Activated naive CD4-positive, alpha-beta T cell treated with anti-CD3 and anti-CD28 coated beads, Interleukin-2, amount 10 ng/mL, durations not matched to agents 7 days and 5 days (primary cell): ENCODE data around the gene ZNF148.

Experiments
- CTCF ChIA-PET: fragments of 350-600 bp; sonication (Branson Sonifier 250); formaldehyde crosslinking; loops from one replicate; lab custom pipeline; 2021; ENCODE audit warnings: antibody characterized with exemption; lab: Charles Lee
- DNase-seq: peaks from one replicate; pipeline ENCODE4 v3.0.0-alpha.2; 2020
- H3K27ac Mint-ChIP-seq: one replicate; pipeline ENCODE4 v1.8.0; 2021; ENCODE audit warnings: mild to moderate bottlenecking, moderate library complexity, mixed read lengths
- H3K27me3 Mint-ChIP-seq: one replicate; pipeline ENCODE4 v1.8.0; 2021; ENCODE audit warnings: mild to moderate bottlenecking, mixed read lengths
- H3K36me3 Mint-ChIP-seq: one replicate; pipeline ENCODE4 v1.8.0; 2021; ENCODE audit warnings: mixed read lengths
- H3K4me1 Mint-ChIP-seq: one replicate; pipeline ENCODE4 v1.8.0; 2021; ENCODE audit warnings: mixed read lengths
- H3K4me3 Mint-ChIP-seq: one replicate; pipeline ENCODE4 v1.8.0; 2021; ENCODE audit warnings: mild to moderate bottlenecking, moderate library complexity, mixed read lengths
- H3K9me3 Mint-ChIP-seq: one replicate; pipeline ENCODE4 v1.8.0; 2021; ENCODE audit warnings: mixed read lengths

Gene ZNF148

GRCh38 chr3:125261031-125261430 lies 114.1 kb downstream of the ZNF148 start:
- H3K27me3 Mint-ChIP-seq = no peaks in the 10 kb centered on the region
- no peak overlapping the region for H3K4me3 Mint-ChIP-seq
- CTCF ChIA-PET = no interaction called here
- no peak overlapping the region for H3K27ac Mint-ChIP-seq
- peaks cover 39% of the 10 kb centered on the region for H3K36me3 Mint-ChIP-seq
- peaks cover 3% of the 10 kb centered on the region for H3K4me1 Mint-ChIP-seq
- DNase-seq = no peak
- peaks cover 9% of the 10 kb centered on the region for H3K9me3 Mint-ChIP-seq

GRCh38 chr3:125260158-125260557 lies 115.0 kb downstream of the ZNF148 start:
- peaks cover 9% of the 10 kb centered on the region for H3K9me3 Mint-ChIP-seq
- H3K36me3 Mint-ChIP-seq = peaks cover 36% of the 10 kb centered on the region
- no peaks in the 10 kb centered on the region for H3K4me1 Mint-ChIP-seq
- H3K4me3 Mint-ChIP-seq = no peak overlapping the region
- H3K27me3 Mint-ChIP-seq = no peaks in the 10 kb centered on the region
- CTCF ChIA-PET = no interaction called here
- no peak for DNase-seq
- H3K27ac Mint-ChIP-seq = no peak overlapping the region

- CTCF ChIA-PET = no interaction called here
- no peak overlapping the region for H3K4me3 Mint-ChIP-seq
- H3K27ac Mint-ChIP-seq = no peak overlapping the region
- H3K9me3 Mint-ChIP-seq = peaks cover 9% of the 10 kb centered on the region
- no peaks in the 10 kb centered on the region for H3K4me1 Mint-ChIP-seq
- peaks cover 26% of the 10 kb centered on the region for H3K36me3 Mint-ChIP-seq
- no peak for DNase-seq
- no peaks in the 10 kb centered on the region for H3K27me3 Mint-ChIP-seq
Measured at GRCh38 chr3:125257536-125257935, 117.6 kb downstream of the ZNF148 start.

- CTCF ChIA-PET = no interaction called here
- no peaks in the 10 kb centered on the region for H3K4me1 Mint-ChIP-seq
- peaks cover 30% of the 10 kb centered on the region for H3K36me3 Mint-ChIP-seq
- peaks cover 9% of the 10 kb centered on the region for H3K9me3 Mint-ChIP-seq
- no peak overlapping the region for H3K4me3 Mint-ChIP-seq
- H3K27ac Mint-ChIP-seq = no peak overlapping the region
- H3K27me3 Mint-ChIP-seq = no peaks in the 10 kb centered on the region
- DNase-seq = no peak
Measured at GRCh38 chr3:125256675-125257074, 118.5 kb downstream of the ZNF148 start.

GRCh38 chr3:125250973-125251372 lies 124.2 kb downstream of the ZNF148 start:
- H3K36me3 Mint-ChIP-seq = peaks cover 15% of the 10 kb centered on the region
- no peaks in the 10 kb centered on the region for H3K9me3 Mint-ChIP-seq
- CTCF ChIA-PET = no interaction called here
- no peak overlapping the region for H3K4me3 Mint-ChIP-seq
- no peak overlapping the region for H3K27ac Mint-ChIP-seq
- DNase-seq = no peak
- no peaks in the 10 kb centered on the region for H3K27me3 Mint-ChIP-seq
- H3K4me1 Mint-ChIP-seq = no peaks in the 10 kb centered on the region

GRCh38 chr3:125246237-125246636 lies 128.9 kb downstream of the ZNF148 start:
- CTCF ChIA-PET = no interaction called here

GRCh38 chr3:125245521-125245920 lies 129.6 kb downstream of the ZNF148 start:
- H3K4me3 Mint-ChIP-seq = no peak overlapping the region
- H3K36me3 Mint-ChIP-seq = peaks cover 27% of the 10 kb centered on the region
- no peaks in the 10 kb centered on the region for H3K9me3 Mint-ChIP-seq
- H3K27me3 Mint-ChIP-seq = no peaks in the 10 kb centered on the region
- no peak for DNase-seq
- no peak overlapping the region for H3K27ac Mint-ChIP-seq
- CTCF ChIA-PET = no interaction called here
- H3K4me1 Mint-ChIP-seq = no peaks in the 10 kb centered on the region

More at GRCh38 chr3:125246237-125246636, 128.9 kb downstream of the ZNF148 start:
- Mint-ChIP-seq H3K9me3 (no peaks in the 10 kb centered on the region), H3K4me3 (no peak overlapping the region), H3K4me1 (no peaks in the 10 kb centered on the region), H3K36me3 (peaks cover 25% of the 10 kb centered on the region), H3K27ac (no peak overlapping the region), H3K27me3 (no peaks in the 10 kb centered on the region)
- no peak for DNase-seq

- peaks cover 34% of the 10 kb centered on the region for H3K36me3 Mint-ChIP-seq
- H3K4me3 Mint-ChIP-seq = no peak overlapping the region
- H3K4me1 Mint-ChIP-seq = no peaks in the 10 kb centered on the region
- no peak for DNase-seq
- H3K27ac Mint-ChIP-seq = no peak overlapping the region
- H3K27me3 Mint-ChIP-seq = no peaks in the 10 kb centered on the region
- CTCF ChIA-PET = no interaction called here
- peaks cover 3% of the 10 kb centered on the region for H3K9me3 Mint-ChIP-seq
Measured at GRCh38 chr3:125240496-125240895, 134.6 kb downstream of the ZNF148 start.

- peaks cover 34% of the 10 kb centered on the region for H3K36me3 Mint-ChIP-seq
- H3K4me1 Mint-ChIP-seq = no peaks in the 10 kb centered on the region
- no peak overlapping the region for H3K4me3 Mint-ChIP-seq
- peaks cover 5% of the 10 kb centered on the region for H3K9me3 Mint-ChIP-seq
- DNase-seq = no peak
- H3K27ac Mint-ChIP-seq = no peak overlapping the region
- H3K27me3 Mint-ChIP-seq = no peaks in the 10 kb centered on the region
- CTCF ChIA-PET = no interaction called here
Measured at GRCh38 chr3:125239266-125239665, 135.9 kb downstream of the ZNF148 start.

- no peak overlapping the region for H3K4me3 Mint-ChIP-seq
- CTCF ChIA-PET = no interaction called here
- no peak overlapping the region for H3K27ac Mint-ChIP-seq
- no peaks in the 10 kb centered on the region for H3K27me3 Mint-ChIP-seq
- peaks cover 5% of the 10 kb centered on the region for H3K9me3 Mint-ChIP-seq
- peaks cover 35% of the 10 kb centered on the region for H3K36me3 Mint-ChIP-seq
- H3K4me1 Mint-ChIP-seq = no peaks in the 10 kb centered on the region
- no peak for DNase-seq
Measured at GRCh38 chr3:125238759-125239158, 136.4 kb downstream of the ZNF148 start.

- CTCF ChIA-PET = no interaction called here
- H3K9me3 Mint-ChIP-seq = peaks cover 5% of the 10 kb centered on the region
- H3K27ac Mint-ChIP-seq = no peak overlapping the region
- DNase-seq = no peak
- H3K36me3 Mint-ChIP-seq = peaks cover 46% of the 10 kb centered on the region
- H3K4me1 Mint-ChIP-seq = no peaks in the 10 kb centered on the region
- H3K27me3 Mint-ChIP-seq = no peaks in the 10 kb centered on the region
- no peak overlapping the region for H3K4me3 Mint-ChIP-seq
Measured at GRCh38 chr3:125236331-125236903, 138.7 kb downstream of the ZNF148 start.

GRCh38 chr3:125234831-125235230 lies 140.3 kb downstream of the ZNF148 start:
- H3K36me3 Mint-ChIP-seq = peaks cover 45% of the 10 kb centered on the region
- CTCF ChIA-PET = no interaction called here
- H3K9me3 Mint-ChIP-seq = peaks cover 5% of the 10 kb centered on the region
- no peak overlapping the region for H3K4me3 Mint-ChIP-seq
- DNase-seq = no peak
- H3K4me1 Mint-ChIP-seq = no peaks in the 10 kb centered on the region
- no peaks in the 10 kb centered on the region for H3K27me3 Mint-ChIP-seq
- H3K27ac Mint-ChIP-seq = no peak overlapping the region

- CTCF ChIA-PET = no interaction called here
- Mint-ChIP-seq H3K27me3 (no peaks in the 10 kb centered on the region), H3K27ac (no peak overlapping the region), H3K9me3 (peaks cover 5% of the 10 kb centered on the region), H3K36me3 (peaks cover 45% of the 10 kb centered on the region), H3K4me3 (no peak overlapping the region), H3K4me1 (no peaks in the 10 kb centered on the region)
- DNase-seq = no peak
Measured at GRCh38 chr3:125232401-125232800, 142.7 kb downstream of the ZNF148 start.

- Mint-ChIP-seq H3K4me3 (no peak overlapping the region), H3K9me3 (peaks cover 5% of the 10 kb centered on the region), H3K4me1 (no peaks in the 10 kb centered on the region), H3K27me3 (no peaks in the 10 kb centered on the region), H3K36me3 (peaks cover 41% of the 10 kb centered on the region), H3K27ac (no peak overlapping the region)
- CTCF ChIA-PET = no interaction called here
- no peak for DNase-seq
Measured at GRCh38 chr3:125231895-125232294, 143.2 kb downstream of the ZNF148 start.

GRCh38 chr3:125229707-125230106 lies 145.4 kb downstream of the ZNF148 start:
- Mint-ChIP-seq H3K4me3 (no peak overlapping the region), H3K27me3 (no peaks in the 10 kb centered on the region), H3K4me1 (no peaks in the 10 kb centered on the region), H3K36me3 (peaks cover 27% of the 10 kb centered on the region), H3K9me3 (no peaks in the 10 kb centered on the region), H3K27ac (no peak overlapping the region)
- CTCF ChIA-PET = no interaction called here
- DNase-seq = no peak

- peaks cover 27% of the 10 kb centered on the region for H3K36me3 Mint-ChIP-seq
- no peaks in the 10 kb centered on the region for H3K4me1 Mint-ChIP-seq
- CTCF ChIA-PET = no interaction called here
- no peaks in the 10 kb centered on the region for H3K27me3 Mint-ChIP-seq
- H3K4me3 Mint-ChIP-seq = no peak overlapping the region
- H3K27ac Mint-ChIP-seq = no peak overlapping the region
- DNase-seq = no peak
- H3K9me3 Mint-ChIP-seq = no peaks in the 10 kb centered on the region
Measured at GRCh38 chr3:125229168-125229567, 146.0 kb downstream of the ZNF148 start.
